GM06990 (cell line): ENCODE measurements around the gene ICAM3.
"Not testable (repeated sequence)": the region's sequence is repeated elsewhere in the genome, so short reads cannot be mapped to it uniquely, and the experiment has no call there.

ENCODE experiments used
- DNase-seq: peaks from one replicate; pipeline ENCODE4 v3.0.0-alpha.2; 2011; ENCODE audit not compliant: insufficient read length; ENCODE audit errors: extremely low read depth
- H3K27me3 ChIP-seq: replicated peaks from 2 replicates; pipeline ENCODE4 v1.6.0; 2011; ENCODE audit warnings: low read length; ENCODE audit not compliant: control insufficient read depth, insufficient read depth
- H3K36me3 ChIP-seq: 2 replicates; pipeline ENCODE4 v1.5.1; 2011; ENCODE audit warnings: low read length; ENCODE audit not compliant: control insufficient read depth, insufficient read depth
- H3K4me3 ChIP-seq: replicated peaks from 2 replicates; pipeline ENCODE4 v1.5.1; 2011; ENCODE audit warnings: low read depth, mild to moderate bottlenecking, control low read depth, low read length
- CTCF ChIP-seq: IDR thresholded peaks from 2 replicates; pipeline ENCODE4 v1.5.1; 2011; ENCODE audit warnings: low read length, control low read depth, mild to moderate bottlenecking, inconsistent platforms; ENCODE audit not compliant: insufficient read depth, poor library complexity, severe bottlenecking

Gene ICAM3

GRCh38 chr19:10378124-10378523 lies 38.7 kb upstream of the ICAM3 start:
- no peak for DNase-seq
- TF ChIP-seq CTCF = no peak
- Histone ChIP-seq H3K27me3 (no peaks in the 10 kb centered on the region), H3K36me3 (peaks cover 13% of the 10 kb centered on the region), H3K4me3 (no peak overlapping the region)

- H3K27me3 ChIP-seq, DNase-seq, H3K4me3 ChIP-seq: not testable (repeated sequence)
- H3K36me3 ChIP-seq = peaks cover 17% of the 10 kb centered on the region
Measured at GRCh38 chr19:10377140-10377640, 37.8 kb upstream of the ICAM3 start.

- TF ChIP-seq CTCF = no peak
- Histone ChIP-seq H3K27me3 (no peaks in the 10 kb centered on the region), H3K36me3 (peaks cover 23% of the 10 kb centered on the region), H3K4me3 (no peak overlapping the region)
- no peak for DNase-seq
Measured at GRCh38 chr19:10374931-10375330, 35.5 kb upstream of the ICAM3 start.

GRCh38 chr19:10372690-10373089 lies 33.3 kb upstream of the ICAM3 start:
- Histone ChIP-seq H3K36me3 (peaks cover 31% of the 10 kb centered on the region), H3K4me3 (no peak overlapping the region), H3K27me3 (no peaks in the 10 kb centered on the region)
- no peak for TF ChIP-seq CTCF
- DNase-seq = no peak

GRCh38 chr19:10368101-10368803 lies 28.8 kb upstream of the ICAM3 start:
- TF ChIP-seq CTCF = no peak
- no peak overlapping the region for H3K4me3 ChIP-seq
- peaks cover 48% of the 10 kb centered on the region for H3K36me3 ChIP-seq
- DNase-seq = no peak
- H3K27me3 ChIP-seq = no peaks in the 10 kb centered on the region

- not testable (repeated sequence) for H3K4me3 ChIP-seq, H3K27me3 ChIP-seq, DNase-seq
- peaks cover 54% of the 10 kb centered on the region for H3K36me3 ChIP-seq
Measured at GRCh38 chr19:10366950-10367512, 27.6 kb upstream of the ICAM3 start.
